Parathyroid adenoma (tissue), 2 donors: ENCODE data around the gene GXYLT2.

Experiments
- H2AFZ ChIP-seq: fragments of 300-600 bp; sonication (generic); one replicate; pipeline ENCODE4 v1.7.0; 2017; ENCODE audit warnings: antibody characterized with exemption, mild to moderate bottlenecking
- H3K27ac ChIP-seq: fragments of 300-600 bp; sonication (generic); one replicate; pipeline ENCODE4 v1.7.0; 2017
- H3K27me3 ChIP-seq: fragments of 300-600 bp; sonication (generic); one replicate; pipeline ENCODE4 v1.7.0; 2017; ENCODE audit warnings: low read length; ENCODE audit not compliant: control insufficient read depth, insufficient read depth
- H3K36me3 ChIP-seq: fragments of 300-600 bp; sonication (generic); one replicate; pipeline ENCODE4 v1.7.0; 2017; ENCODE audit warnings: low read length; ENCODE audit not compliant: control insufficient read depth, insufficient read depth
- H3K4me1 ChIP-seq: fragments of 300-600 bp; sonication (generic); one replicate; pipeline ENCODE4 v1.7.0; 2017; ENCODE audit warnings: control low read depth
- H3K4me2 ChIP-seq: fragments of 300-600 bp; sonication (generic); one replicate; pipeline ENCODE4 v1.7.0; 2017; ENCODE audit warnings: low read length
- H3K4me3 ChIP-seq: fragments of 300-600 bp; sonication (generic); one replicate; pipeline ENCODE4 v1.7.0; 2017; ENCODE audit warnings: low read depth, low read length
- H3K79me2 ChIP-seq: fragments of 300-600 bp; sonication (generic); one replicate; pipeline ENCODE4 v1.7.0; 2017; ENCODE audit warnings: control low read depth
- H3K9ac ChIP-seq: fragments of 300-600 bp; sonication (generic); one replicate; pipeline ENCODE4 v1.7.0; 2017; ENCODE audit warnings: mild to moderate bottlenecking
- H3K9me3 ChIP-seq: fragments of 300-600 bp; sonication (generic); one replicate; pipeline ENCODE4 v1.7.0; 2017; ENCODE audit warnings: low read length; ENCODE audit not compliant: control insufficient read depth
- CTCF ChIP-seq: fragments of 300-600 bp; sonication (generic); IDR thresholded peaks from one replicate; pipeline ENCODE4 v1.7.0; 2017; ENCODE audit warnings: antibody characterized with exemption, mild to moderate bottlenecking
- donor health status: primary hyperparathyroidism.

GXYLT2 gene

DNA sequence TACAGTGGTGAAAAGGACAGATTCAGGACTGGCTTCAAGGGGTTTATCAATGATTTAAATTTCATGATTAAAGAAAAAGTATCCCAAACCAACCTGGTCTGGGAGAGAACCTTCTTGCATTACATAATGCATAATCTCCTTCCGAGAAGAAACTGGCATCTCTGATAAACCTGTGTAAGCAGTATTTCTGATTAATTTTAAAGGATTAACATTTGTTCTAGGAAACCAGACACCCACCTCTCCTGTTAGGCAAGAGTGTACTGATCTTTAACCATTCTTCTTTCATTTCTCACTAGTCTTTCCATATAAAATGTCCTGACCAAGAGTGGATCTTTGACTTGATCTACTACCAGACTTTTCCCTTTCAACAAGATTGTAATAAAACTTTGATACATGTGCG, 85.9 kb downstream of the GXYLT2 start:
- Histone ChIP-seq H3K27ac (no peak overlapping the region), H3K4me3 (no peak overlapping the region), H3K9me3 (no peaks in the 10 kb centered on the region), H3K4me2 (no peak overlapping the region), H3K36me3 (no peaks in the 10 kb centered on the region), H2AFZ (no peak overlapping the region), H3K4me1 (no peaks in the 10 kb centered on the region), H3K27me3 (no peaks in the 10 kb centered on the region), H3K9ac (no peak overlapping the region), H3K79me2 (no peaks in the 10 kb centered on the region)
- TF ChIP-seq CTCF, result no peak

DNA sequence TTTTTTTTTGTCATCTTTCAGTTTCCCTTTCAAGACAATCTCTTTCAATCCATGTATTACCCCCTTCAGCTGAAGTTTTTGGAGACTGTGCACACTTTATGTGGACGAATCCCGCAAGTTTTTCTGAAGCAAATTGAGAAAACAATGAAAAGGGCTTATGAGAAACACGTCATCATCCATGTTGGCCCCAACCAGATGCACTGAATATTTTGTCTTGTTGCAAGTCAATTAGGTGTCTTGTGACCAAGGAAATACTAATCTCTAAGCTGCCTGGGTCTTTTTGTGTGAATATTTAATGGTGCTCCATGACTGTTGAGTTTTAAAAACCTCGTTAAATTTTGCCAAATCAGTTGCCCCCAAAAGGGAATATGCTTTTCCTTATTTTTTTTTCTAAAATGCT, 87.1 kb downstream of the GXYLT2 start:
- H3K27ac ChIP-seq, result no peak overlapping the region
- TF ChIP-seq CTCF, result no peak

GRCh38 chr3:72976281-72976741, 88.5 kb downstream of the GXYLT2 start:
- Histone ChIP-seq H2AFZ (no peak overlapping the region), H3K27ac (no peak overlapping the region), H3K4me3 (no peak overlapping the region), H3K36me3 (no peaks in the 10 kb centered on the region), H3K4me1 (no peaks in the 10 kb centered on the region), H3K9ac (no peak overlapping the region), H3K9me3 (no peaks in the 10 kb centered on the region), H3K4me2 (no peak overlapping the region), H3K79me2 (no peaks in the 10 kb centered on the region), H3K27me3 (no peaks in the 10 kb centered on the region)
- TF ChIP-seq CTCF, result no peak

More for the DNA sequence above, 87.1 kb downstream of the GXYLT2 start:
- no peak overlapping the region for H3K4me2 ChIP-seq
- no peaks in the 10 kb centered on the region for H3K79me2 ChIP-seq
- H3K9ac ChIP-seq, result no peak overlapping the region
- H3K36me3 ChIP-seq, result no peaks in the 10 kb centered on the region
- H3K9me3 ChIP-seq, result no peaks in the 10 kb centered on the region
- H3K4me1 ChIP-seq, result no peaks in the 10 kb centered on the region
- no peak overlapping the region for H2AFZ ChIP-seq
- H3K4me3 ChIP-seq, result no peak overlapping the region
- no peaks in the 10 kb centered on the region for H3K27me3 ChIP-seq

DNA sequence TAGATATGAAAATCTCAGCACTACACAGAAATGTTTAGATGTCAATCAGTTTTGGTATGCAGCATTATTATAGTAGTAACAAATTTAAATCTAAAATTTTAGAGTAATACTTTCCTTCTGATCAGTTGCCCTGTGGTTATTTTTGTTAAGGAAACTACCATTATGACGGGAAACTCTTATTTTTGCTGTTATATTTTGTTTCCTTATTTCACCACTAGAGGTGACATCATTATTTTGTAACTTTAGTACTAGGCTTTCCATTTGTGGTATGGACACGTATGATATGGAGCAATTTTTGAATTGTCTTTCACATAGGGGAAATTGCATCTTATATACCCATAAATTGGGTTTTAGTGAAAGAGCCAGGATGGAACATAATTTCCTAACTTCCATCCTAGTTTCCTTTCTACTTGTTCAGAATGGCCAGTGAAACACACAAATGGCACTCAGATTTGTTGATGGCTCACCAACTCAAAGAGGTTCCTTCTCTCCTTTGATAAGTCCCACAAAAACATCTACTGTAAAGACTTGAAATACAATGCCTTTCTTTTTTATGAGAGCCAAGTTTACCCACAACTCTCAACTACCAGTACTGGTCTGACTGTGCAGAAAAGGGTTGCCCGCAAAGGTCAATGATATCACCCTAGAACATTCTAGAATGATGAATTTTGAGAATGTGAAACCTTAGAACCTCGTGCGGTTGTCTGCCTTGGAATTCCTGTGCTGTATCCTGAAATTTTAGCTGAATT, 89.4 kb downstream of the GXYLT2 start:
- no peak overlapping the region for H3K9ac ChIP-seq
- H3K27me3 ChIP-seq, result no peaks in the 10 kb centered on the region
- no peak overlapping the region for H3K27ac ChIP-seq
- no peak overlapping the region for H3K4me3 ChIP-seq
- H3K79me2 ChIP-seq, result no peaks in the 10 kb centered on the region
- no peaks in the 10 kb centered on the region for H3K36me3 ChIP-seq
- H2AFZ ChIP-seq, result no peak overlapping the region
- no peaks in the 10 kb centered on the region for H3K9me3 ChIP-seq
- TF ChIP-seq CTCF, result no peak
- H3K4me2 ChIP-seq, result no peak overlapping the region
- no peaks in the 10 kb centered on the region for H3K4me1 ChIP-seq
